Gastroesophageal sphincter (tissue), 3 donors: ENCODE data around the gene NPAS1.

ENCODE experiments used
- CTCF ChIP-seq, 4 experiments: fragments of 200-600 bp in 2 of 4; fragments of 450-650 bp in 2 of 4; sonication (generic) in 1 of 4; IDR thresholded peaks; one replicate each; pipeline ENCODE4 v1.5.1; 2017 to 2019; ENCODE audit warnings: antibody characterized with exemption in 4 of 4, mild to moderate bottlenecking in 2 of 4, moderate library complexity in 2 of 4
- POLR2AphosphoS5 ChIP-seq: sonication (generic); formaldehyde crosslinking; IDR thresholded peaks from one replicate; pipeline ENCODE4 v1.6.1; 2017; ENCODE audit warnings: antibody characterized with exemption

GRCh38 chr19:47075179-47075810, 55.7 kb downstream of the NPAS1 start:
- TF ChIP-seq CTCF (IDR thresholded peaks at IDR 0.05) (no peak), POLR2AphosphoS5 (no peak)
